ENCODE data around the gene SLAMF9.

Gene SLAMF9

DNA sequence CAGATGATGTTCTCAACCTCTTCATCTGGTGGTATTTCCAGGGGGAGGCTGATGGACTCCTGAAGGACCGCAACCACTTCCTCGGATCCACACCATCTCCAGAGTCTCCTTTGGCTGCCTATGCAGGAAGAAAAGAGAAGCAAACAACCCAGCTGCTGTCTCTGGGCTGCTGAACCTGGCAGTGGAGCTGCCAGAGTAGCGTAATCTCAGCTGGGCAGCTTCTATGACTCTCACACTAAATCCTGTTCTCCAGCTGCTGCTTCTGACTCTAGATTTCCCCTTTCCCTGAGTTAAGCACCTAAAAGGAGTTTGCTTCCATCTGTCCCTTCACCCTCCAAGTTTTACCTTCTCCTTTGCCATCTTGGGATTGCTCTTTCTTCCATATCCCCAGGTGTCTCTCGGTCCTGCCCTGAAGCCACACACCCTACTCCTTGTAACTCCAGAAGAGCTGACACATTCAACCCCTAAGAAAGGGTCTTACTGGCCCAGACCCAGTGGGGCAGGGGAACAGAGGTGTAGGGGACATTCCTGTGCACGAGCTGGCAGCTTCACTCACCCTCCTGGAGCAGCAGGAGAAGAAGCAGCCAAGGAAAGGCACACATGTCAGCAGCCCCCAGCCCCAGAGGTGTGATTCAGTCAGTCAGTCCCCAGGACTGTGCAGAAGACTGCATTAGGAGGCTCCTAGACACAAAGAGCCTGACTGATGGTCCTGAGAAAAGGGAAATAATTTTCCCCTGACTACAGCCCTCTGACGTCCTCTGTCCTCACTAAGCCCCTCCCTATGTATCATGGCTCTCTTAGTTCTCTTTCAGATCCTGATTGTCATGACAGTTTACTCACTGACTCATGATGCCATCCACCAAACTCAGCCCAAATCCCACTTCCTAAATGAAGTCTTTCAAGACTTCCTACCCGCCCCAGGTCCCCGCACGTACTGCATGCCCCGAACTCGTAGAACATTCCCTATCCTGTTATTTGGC is at the start of gene SLAMF9:
Gene SLAMF9 (minus strand): TSS at position 702 of the 980 bp plus-strand sequence. CDS start 100 bp downstream, at position 602.
- DNase-seq (ENCODE audit: low read depth): no peak

DNA sequence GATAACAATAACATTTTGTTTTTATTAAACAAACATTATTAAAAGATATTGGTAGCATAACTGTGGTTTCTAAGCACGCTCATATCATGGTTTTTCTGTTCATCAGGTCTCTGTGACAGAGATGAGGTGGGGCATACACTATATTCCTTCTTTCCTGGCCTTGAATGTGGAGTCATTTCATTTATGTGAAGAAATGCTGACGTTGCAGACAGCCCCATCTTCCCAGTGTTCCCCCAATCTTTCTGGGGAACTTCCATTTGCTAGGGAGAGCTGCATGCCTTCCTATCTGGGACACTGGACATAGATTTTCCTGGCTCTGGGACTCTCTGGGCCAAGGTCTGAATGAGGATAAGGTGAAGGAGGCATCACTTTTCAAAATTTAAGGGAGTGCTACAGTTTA is 47.4 kb upstream of the SLAMF9 start:
- DNase-seq (ENCODE audit: low read depth): no peak

DNA sequence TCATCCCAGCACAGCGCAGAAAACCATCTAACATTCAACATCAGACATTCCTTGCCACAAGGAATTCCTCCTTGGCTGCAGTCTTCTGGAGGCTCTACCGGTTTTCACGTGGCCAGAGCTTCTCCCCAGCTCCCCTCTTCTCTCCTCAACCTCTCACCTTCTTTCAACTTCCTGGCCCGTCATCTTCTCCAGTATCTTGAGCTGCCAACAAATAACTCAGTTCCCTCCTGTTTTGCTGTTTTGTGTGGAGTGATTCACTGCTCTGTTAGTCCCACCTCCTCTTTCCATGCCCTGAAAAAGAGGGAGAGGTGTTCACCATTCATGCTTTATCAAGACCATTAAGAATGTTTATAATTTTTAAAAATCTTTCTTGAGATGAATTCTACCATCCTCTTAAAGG is 45.2 kb upstream of the SLAMF9 start:
- DNase-seq (ENCODE audit: low read depth): no peak

DNA sequence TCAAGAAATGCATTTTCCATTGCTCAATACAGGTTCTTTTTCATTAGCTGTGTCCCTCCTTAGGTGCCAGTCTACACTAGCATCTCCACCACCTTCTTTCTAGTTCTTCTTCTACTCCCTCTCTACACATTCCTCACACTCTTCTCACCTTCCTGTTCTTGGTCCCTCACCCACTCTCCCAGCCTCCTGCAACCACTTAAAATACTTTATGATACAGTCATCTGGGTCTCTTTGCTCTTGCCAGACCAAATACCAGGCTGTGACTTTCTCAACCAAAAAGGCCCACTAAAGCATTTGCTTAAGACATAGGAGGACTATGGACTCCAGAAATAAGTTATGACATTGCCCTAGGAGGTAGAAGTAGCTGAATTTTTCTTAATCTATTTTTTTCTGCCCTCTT is 42.6 kb upstream of the SLAMF9 start:
- DNase-seq (ENCODE audit: low read depth): no peak

DNA sequence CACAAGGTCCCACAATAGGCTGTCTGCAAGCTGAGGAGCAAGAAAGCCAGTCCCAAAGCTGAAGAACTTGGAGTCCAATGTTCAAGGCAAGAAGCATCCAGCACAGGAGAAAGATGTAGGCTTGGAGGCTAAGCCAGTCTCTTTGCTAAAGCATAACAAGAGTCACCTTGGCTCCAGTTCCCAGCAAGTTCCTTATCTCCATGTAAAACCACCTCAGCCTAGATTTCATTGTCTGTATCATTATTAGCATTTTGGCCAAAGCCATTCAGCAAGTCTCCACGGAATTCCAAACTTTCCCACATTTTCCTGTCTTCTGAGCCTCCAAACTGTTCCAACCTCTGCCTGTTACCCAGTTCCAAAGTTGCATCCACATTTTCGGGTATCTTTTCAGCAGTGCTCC is 40.9 kb upstream of the SLAMF9 start:
- no peak for DNase-seq (ENCODE audit: low read depth)

DNA sequence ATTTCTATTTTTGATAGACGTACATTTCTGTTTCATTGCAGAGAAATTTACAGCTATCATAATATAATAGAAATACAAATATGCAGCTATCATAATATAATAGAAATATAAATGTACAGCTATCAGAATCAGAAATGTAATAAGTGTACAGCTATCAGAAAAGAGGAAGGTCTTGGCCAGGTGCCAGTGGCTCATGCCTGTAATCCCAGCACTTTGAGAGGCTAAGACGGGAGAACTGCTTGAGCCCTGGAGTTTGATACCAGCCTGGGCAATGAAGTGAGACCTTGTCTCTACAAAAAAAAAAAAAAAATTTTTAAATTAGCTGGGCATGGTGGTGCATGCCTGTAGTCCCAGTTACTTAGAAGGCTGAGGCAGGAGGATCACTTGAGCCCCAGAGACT is 39.9 kb upstream of the SLAMF9 start:
- no peak for DNase-seq (ENCODE audit: low read depth)

DNA sequence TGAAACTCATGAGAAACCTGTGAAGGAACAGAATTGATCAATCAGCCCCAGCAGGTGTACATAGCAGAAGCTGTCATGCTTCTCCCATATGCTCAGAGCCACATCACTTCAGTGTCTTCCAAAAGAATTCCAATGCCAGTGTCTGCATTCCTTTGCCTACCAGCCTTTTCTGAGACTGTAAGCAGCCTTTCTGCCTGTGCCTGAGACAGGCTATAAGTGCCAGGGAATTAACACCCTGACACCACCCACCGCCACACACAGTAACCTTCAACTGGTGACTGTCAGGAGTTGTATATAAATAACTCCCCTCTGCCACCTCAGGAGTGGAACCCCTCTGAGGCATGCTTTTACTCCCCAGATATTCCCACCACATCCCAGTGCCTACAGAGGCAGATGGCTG is 38.1 kb upstream of the SLAMF9 start:
- DNase-seq (ENCODE audit: low read depth): no peak

DNA sequence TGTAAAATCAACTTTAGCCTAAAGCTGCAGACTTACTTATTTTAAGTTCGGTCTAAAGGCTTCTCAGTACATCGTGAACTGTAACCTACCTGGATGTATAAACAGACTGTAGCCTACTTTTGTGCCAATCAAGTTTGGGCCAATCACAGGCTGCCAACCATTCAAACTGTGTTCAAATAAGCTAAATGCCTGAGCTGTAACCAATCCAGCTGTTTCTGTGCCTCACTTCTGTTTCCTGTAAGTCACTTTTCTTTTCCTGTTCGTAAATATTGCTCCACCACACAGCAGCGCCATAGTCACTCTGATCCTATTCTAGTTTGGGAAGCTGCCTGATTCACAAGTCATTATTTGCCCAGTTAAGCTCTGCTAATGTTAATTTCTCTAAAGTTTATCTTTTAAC is 37.5 kb upstream of the SLAMF9 start:
- no peak for DNase-seq (ENCODE audit: low read depth)

DNA sequence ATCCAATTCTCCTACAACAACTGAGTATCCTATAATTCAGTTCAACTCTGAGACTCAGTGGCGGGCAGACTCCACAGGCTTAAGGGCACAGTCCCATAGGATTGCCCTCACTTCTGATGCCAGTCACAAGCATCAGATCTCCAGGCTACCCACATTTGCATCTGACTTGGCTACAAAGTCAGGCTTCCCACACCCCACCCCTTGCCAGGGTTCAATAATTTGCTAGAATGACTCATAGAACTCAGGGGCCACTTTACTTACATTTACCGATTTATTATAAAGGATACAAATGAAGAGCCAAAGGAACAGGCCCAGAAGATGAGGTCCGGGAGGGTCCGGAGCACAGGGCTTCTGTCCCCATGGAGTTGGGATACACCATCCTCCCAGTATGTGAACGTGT is 36.0 kb upstream of the SLAMF9 start:
- DNase-seq (ENCODE audit: low read depth): no peak

DNA sequence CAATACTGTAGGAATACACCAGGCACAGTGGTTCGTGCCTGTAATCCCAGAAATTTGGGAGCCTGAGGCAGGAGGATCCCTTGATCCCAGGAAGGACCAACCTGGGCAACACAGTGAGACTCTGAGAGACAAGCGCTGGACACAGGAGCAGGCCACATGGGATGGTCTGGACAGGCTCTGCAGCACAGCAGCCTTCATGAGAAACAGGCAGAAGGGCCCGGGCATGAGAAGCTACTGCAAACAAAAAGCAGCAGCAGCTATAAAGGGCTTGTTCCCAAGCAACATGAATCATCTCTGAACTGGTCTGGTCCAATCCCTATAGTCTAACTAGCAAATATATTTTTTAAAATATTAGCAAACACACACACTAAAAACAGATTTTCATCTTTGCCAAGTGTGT is 35.5 kb upstream of the SLAMF9 start:
- DNase-seq (ENCODE audit: low read depth): no peak

DNA sequence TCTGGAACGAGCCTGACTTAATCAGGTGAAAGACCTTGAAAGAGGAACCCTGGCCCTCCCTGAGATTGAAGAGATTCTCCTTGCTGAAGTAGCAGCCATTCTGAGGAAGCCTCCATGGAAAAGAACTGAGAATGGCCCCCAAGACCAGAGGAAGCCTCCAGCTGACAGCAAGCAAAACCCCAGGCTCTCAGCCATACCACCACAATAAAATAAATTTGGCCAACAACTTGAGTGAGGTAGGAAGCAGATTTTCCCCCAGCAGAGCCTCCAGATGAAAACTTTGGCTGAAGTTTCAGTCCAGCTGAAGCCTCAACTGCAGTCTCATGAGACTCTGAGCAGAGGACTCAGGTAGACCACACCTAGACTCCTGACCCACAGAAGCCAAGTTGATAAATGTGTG is 34.0 kb upstream of the SLAMF9 start:
- no peak for DNase-seq (ENCODE audit: low read depth)

DNA sequence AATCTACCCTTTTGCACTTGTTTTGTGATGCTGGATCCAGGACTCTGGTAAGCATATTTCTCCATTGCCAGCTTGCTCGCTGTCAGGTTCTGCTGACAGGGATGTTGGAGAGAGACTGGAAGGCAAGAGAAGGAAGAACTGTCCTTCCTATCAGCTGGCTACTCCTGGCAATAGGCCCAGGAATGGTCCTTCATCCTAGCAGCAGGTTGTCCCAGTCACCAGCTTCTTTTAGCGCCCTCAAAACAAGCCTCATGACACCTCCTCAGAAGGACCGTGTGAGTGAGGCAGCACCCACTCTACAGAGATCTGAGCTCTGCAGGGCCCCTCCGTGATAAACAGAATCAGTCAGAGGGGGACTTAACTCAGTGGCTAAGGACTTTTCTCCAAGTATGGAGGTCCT is 33.1 kb upstream of the SLAMF9 start:
- no peak for DNase-seq (ENCODE audit: low read depth)

DNA sequence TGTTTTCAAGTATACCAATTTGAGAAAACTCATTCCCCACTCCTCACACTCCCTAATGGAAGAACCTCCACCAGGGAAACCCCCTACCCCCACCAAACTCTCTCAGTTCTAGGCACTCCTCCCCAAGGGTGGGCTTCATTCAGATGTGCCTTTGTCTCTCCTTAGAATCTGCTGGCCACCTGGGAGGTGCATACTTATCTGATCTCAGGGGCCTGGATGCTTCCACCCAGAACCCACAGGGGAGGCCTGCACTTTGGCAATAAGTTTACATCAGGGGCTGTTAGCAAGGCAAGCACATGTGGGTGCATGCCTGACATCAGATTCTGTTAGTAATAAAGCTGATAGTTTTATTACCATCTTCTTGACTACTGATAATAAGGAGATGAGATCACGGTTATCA is 32.5 kb upstream of the SLAMF9 start:
- DNase-seq (ENCODE audit: low read depth): no peak

DNA sequence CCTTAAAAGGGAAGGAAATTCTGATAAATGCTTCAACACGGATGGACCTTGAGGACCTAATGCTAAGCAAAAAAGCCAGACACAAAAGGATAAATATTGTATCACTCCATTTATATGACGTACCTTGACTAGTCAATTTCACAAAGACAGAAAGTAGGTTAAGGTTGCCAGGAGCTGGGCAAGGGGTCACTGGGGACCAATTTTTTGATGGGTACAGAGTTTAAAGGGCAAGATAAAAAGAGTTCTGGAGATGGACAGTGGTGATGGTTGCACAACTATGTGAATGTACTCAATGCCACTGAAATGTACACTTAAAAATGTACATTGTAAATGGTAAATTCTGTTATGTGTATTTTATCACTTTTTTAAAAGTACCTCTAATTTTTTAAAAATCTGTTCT is 32.1 kb upstream of the SLAMF9 start:
- DNase-seq (ENCODE audit: low read depth): no peak

DNA sequence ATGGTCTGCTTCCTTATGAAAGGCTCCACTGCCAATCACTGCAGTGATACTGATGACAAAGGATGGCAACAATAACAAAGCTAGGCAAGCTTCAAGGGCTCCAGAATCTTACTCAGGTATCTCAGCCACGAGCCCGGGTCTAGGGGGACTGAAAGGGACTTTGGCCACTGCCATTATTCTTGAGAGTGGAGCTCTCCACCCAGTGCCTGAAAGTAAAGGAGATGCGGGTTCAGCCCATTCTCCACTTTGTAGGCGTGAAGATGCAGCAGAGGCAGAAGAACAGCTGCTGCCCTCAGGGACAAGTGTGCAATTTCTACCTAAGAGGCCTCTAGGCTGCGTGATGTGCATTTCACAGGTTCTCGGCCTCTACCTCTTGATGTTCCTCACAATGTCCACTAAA is 31.4 kb upstream of the SLAMF9 start:
- DNase-seq (ENCODE audit: low read depth): no peak

DNA sequence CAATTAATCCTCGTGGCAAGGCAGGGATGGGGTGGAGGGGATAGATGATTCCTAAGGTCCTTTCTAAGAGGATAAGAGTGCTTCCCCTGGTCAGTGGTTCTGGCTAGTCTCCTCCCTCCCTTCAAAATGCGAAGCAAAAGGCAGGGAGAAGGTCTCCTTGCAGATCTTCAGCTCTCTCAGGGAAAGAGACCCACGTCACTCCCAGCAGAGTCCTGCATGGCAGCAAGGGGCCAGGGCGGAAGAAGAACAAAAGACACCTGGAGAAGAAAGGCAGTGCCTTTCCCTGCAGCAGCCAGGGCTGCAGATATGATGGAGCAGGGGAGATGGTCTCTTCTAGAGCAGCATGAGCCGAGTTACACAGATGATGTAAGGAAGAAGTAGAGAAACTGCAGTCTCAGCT is 29.6 kb upstream of the SLAMF9 start:
- DNase-seq (ENCODE audit: low read depth): no peak

DNA sequence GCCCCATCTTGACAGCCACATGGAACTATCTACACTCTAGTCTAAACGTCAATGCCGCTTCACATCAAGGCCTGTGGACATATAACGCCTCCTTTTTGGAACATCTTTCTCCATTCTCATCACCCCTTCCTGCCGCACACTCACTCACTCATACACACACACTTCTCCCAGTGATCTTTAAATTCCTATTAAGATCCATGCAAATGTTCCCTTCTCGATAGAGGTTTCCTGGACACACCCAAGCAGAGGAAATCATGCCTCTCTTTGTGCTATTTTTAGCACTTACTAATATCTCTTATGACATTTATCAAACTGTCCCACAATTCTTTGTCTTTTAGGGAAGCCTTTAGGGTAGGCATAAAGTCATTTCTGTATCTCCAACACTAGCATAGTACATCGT is 28.2 kb upstream of the SLAMF9 start:
- no peak for DNase-seq (ENCODE audit: low read depth)

DNA sequence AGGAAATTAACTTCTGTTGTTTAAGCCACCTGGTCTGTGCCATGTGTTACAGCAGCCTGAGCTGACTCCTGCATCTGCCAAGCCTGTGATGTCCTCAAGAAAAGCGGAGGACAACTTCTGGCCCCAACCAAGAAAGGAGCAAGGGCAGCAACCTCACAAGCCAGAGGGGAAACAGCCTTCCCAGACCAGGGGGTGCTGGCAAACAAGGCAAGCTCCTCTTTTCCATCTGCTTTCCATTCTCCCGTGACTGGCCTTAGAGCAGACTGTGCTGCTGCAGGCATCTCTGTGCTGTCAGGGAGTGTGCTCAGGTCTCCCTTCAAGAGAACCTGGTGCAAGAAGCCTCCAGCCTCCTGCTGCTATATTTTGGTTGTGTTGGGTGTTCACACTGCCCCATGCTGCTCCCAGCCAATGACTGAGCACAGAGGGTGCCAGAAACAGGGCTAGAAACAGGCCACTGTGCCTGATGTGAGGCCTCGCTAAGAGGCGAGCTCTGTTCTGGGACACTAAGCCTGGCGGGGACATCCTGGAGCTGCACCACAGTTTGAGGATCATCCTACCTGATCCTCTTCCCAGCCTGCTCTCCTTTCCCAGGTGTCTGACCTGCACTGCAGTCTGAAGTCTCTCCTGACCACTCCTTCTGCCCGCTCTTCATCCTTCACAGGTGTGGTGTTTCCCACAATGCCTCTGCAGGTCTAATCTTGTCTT is 27.5 kb upstream of the SLAMF9 start:
- DNase-seq (ENCODE audit: low read depth): no peak

DNA sequence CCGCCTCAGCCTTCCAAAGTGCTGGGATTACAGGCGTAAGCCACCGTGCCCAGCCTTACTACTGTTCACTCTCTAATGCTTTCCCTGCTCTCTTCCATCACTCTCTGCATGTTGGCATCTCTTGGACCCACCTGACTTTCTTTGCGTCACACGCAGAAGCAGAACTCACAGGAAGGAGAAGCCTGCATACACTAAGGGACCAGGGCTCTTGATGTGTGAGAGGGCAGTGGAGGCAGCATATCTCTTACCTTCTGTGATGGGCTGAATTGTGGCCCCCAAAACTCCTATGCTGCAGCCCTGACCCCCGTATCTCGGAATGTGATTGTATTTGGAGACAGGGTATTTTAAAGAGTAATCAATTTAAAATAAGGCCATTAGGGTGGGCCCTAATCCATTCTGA is 26.7 kb upstream of the SLAMF9 start:
- DNase-seq (ENCODE audit: low read depth): no peak

DNA sequence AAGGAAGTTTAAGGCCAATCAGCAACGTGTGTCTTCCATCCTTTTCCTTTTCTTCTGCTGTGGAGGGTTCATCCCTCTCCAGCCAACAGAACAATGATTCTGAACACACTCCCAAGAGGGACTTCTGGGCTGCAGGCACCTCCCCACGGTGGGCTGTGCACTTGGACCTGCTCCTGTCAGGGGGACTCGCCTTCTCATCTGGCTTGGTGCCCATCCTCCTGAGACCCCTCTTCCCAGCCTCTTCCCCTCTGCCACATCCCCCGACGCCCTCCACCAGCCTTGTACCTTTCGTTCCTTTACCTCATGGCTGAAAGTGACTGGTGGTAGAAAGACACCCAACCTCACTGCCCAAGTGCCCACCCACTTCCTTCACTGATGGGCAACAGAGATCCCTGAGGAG is 26.0 kb upstream of the SLAMF9 start:
- DNase-seq (ENCODE audit: low read depth): no peak

DNA sequence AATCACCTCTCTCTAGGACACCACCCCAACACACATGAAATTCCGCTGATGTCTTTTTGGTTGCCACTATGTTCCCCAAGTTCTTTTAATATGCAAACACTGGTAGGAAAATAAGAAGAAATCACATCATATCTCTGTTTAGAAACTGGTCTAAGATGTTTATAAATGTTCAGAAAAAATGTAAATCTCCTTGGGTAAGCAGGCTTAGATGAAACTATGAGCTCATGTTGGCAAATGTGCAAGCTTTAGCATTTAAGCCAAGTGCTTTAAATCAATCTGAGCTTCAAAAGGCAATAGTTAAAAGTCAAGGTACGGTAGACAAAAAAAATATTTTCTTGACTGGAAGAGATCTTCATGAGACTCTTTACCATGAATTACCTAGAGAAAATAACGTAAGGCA is 25.2 kb upstream of the SLAMF9 start:
- DNase-seq (ENCODE audit: low read depth): no peak

DNA sequence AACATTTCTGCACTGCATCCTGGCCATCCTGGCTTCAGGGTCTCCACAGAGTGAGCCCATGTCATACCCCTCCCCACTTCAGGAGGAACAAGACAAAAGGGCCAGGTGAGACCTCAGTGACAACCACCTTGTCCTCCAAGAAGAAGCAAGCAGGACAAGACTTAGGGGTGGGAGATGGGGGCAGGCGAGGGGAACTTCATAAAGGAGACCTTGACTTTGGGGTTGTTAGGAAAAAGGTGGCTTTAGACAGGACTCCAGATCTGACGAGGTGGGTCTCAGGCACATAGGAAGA is 24.0 kb upstream of the SLAMF9 start:
- DNase-seq (ENCODE audit: low read depth): no peak

DNA sequence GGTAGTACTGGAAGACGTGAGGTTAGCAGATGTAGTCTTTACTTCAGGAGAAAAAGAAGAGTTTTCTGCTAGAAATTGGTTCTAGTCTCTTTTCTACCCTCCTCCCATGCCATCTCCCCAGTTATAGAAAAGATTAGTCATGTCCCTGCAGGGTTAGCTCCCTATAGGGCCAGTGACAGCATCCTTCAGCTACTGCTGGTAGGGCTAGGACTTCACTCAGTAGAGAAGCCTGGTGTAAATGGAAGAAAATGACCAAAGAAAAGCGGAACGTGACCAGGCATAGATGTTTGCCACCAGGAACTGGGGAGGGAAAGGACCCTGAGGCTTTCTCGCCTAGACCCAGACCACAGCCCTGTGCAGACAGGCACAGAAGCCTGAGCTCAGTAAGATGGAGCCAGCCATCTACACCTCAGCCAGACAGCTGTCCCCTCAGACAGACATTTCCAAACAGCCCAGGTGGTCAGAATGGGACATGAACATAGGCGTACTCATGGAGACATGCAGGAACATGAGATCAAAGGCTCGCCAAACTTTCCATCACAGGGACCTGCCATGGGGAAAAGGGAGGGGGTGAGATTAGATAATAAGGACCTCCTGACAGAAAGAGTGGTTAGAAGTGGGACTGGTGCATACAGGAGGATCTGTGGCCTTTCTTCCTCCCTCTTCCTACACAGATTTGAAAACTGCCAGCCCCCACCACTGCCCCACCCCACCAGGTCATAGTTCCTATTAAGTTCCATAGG is 23.5 kb upstream of the SLAMF9 start:
- no peak for DNase-seq (ENCODE audit: low read depth)

Measured in stimulated activated CD8-positive, alpha-beta memory T cell treated with anti-CD3 and anti-CD28 coated beads, Interleukin-4, amount 100 ng/mL, for 24 hours (primary cell).